ENCODE measurements around the gene CCDC88C.

CCDC88C gene

DNA sequence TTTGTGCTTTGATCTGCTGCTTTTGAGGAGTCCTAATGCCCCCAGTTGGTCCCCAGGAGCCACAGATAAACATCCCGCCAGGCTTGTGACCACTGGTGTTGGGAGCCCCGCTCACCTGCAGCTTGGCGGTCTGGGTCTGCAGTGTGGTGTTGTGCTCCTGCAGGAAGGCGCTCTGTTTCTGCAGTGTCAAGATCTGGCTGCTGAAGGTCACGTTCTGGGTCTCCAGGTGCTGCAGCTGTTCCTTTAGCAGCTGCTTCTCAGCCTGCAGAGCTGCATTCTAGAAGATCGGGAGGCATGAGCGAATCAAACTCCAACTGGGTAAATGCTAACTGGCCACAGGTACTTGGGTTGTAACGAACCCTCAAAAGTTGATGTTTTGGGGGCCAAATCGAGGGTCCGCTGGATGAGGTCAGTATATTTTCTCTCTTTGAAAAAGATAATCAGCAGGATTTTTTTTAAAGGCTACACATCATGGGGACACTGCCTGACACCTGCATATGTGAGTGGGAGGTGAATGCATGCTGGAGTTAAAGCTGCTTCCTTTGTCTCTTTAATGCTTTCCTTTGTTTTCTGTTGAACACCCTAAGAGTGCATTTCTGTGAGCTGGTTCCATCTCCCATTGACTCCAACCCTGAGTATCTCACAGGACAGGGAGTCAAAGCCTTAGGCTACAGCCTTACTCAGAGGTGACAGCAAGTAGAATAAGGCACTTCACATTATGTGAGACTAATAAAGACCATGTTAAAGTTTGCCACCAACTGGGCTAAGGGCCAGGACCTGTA, 111.8 kb downstream of the CCDC88C start:
- no peak for DNase-seq

DNA sequence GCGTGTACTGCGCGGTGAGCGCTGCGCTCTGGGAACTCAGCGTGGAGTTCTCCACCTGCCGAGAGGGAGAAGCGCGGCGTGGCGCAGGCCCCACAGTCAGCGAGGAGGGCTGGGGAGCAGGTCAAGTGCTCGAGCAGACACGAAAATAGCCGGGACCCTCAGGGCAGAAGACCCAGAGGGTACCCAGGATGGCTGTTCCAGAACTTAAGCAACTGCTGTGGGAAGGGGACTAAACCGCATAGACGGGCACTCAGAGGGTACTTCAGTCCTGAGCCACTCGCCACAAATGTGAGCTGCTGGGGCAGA, 113.7 kb downstream of the CCDC88C start:
- DNase-seq: no peak

GRCh38 chr14:91303091-91303923, 114.3 kb downstream of the CCDC88C start:
- DNase-seq: peak; percentile 93

DNA sequence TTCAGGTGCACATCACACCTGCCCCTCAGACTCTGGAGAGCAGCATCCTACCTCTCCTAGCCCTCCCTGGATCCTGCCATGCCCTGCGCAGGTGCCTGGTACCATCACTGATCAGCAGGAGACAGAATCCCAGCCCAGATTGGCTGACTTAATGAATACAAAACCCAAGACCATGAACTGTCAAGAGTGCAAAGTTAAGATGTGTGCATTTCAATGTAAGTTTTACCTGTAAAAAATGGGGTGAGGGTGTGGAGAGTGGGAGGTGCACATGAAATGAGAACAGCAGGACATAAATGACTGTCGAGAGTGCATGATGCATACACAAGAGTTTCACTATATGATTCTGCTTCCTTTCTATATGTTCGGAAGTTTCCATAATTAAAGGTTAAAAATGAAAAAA, 115.2 kb downstream of the CCDC88C start:
- peak; percentile 43 for DNase-seq

DNA sequence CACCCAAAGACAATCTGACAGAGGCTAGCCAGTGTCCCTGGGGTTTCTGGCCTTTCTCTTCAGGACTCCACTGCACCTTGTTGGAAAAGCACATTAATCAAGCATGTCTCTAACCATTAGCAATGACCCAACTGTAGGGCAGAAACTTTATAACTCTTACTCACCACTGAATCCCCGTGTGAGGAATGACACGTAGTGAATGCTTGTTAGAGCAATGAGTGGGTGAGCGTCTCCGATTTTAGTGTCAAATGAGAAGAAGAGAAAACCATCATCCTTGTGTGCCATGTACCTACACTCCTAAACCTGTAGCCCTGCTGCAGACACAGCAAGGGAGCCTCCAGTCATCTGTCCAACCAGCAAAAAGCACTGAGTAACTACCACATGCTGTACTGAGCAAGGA, 116.7 kb downstream of the CCDC88C start:
- DNase-seq: no peak

- DNase-seq: no peak
These were observed 117.2 kb downstream of the CCDC88C start for GRCh38 chr14:91300283-91300895.

GRCh38 chr14:91299121-91300115, 118.2 kb downstream of the CCDC88C start:
- DNase-seq: peak; percentile 70

DNA sequence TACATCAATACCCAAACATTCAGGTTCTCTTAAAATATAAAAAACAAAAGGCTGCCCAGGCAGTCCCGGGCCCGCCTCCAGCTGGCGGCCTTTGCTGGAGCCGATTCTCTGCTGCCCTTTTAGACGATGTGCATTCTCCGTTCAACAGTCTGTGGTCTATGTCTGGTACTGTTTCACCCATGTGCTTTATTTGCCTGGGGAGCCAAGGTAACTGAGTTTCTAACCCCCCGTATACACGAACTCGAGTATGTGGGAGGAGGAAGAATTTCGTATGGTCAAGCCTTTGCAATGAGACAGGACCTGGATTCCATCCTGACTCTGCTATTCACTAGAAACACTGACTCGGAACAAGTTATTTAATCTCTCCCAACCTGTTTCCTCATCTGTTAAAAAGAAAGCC, 119.0 kb downstream of the CCDC88C start:
- DNase-seq: no peak

- no peak for DNase-seq
These were observed 120.4 kb downstream of the CCDC88C start for GRCh38 chr14:91297081-91297711.

- no peak for DNase-seq
These were observed 121.5 kb downstream of the CCDC88C start for GRCh38 chr14:91295851-91296796.

DNA sequence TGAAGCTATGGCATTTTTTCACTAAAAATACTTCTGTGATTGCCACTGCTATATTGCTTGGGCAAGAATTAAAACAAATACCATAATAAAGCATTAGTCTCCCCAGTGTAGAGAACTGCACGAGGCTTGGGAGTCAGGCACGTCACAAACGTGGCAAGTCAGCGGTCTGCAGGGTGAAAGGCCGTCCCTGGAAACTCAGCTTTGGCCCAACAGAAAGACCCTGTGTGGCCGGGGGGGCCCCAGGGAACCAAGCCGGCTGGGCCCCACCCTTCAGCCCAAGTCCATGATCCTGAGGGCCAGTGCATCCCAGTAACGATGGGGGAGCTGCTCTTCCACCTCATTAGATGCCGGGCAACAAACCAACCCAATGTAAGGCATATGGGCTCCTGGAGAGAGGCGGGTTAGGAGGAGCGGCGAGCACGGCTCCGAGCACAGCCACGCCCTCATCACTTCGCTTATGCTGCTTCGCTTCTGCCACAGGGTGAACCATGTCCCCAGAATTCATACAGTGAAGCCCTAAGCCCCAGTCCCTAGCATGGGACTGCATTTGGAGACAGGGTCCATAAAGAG, 122.3 kb downstream of the CCDC88C start:
- DNase-seq: no peak

DNA sequence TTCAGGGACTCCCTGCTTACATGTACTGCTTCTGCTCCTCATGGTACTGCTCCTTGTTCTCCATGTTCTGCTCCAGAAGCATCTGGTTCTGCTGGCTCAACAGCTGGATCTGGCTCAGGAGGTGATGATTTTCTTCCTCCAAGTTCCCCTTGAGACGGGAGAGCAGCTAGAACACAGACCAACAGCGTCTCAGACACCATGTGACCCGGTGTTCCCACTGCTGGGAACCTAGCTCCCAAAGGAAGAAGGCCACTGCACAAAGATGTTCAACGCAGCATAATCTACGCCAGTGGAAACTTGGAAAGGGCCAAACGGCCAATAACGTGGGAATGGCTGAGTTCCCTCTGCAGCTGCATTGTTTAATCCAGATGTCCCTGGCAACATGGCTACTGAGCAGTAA, 123.5 kb downstream of the CCDC88C start:
- DNase-seq: no peak

DNA sequence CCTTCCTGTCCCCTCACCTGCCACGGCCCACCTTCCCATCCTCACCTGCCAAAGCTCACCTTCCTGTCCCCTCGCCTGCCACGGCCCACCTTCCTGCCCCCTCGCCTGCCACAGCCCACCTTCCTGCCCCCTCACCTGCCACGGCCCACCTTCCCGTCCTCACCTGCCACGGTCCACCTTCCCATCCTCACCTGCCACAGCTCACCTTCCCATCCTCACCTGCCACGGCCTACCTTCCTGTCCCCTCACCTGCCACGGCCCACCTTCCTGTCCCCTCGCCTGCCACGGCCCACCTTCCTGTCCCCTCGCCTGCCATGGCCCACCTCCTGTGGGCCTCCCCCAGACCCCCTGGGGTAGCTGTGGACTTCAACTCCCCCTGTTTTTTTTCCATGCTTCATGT, 124.3 kb downstream of the CCDC88C start:
- DNase-seq: no peak

GRCh38 chr14:91292491-91292890, 125.1 kb downstream of the CCDC88C start:
- no peak for DNase-seq

GRCh38 chr14:91291786-91292405, 125.7 kb downstream of the CCDC88C start:
- DNase-seq: no peak

- no peak for DNase-seq
These were observed 126.6 kb downstream of the CCDC88C start for GRCh38 chr14:91290986-91291385.

DNA sequence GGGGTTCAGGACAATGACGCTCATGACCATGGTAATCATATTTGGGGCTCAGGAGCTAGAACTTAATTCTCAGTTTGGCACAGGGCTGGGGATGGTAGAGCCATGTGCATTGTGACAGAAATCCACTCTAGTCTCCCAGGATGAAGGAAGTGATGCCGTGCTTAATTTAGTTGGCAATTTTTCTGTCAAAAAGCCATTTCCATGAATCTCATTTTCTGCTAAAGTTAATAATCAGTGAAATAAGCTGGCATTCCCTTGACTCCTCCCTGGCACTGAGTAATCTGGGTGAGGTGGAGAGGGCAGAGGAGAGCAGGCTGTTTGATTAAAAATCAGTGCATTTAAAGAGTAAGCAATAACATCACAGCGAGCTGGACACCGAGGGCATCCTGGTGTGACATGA, 128.2 kb downstream of the CCDC88C start:
- DNase-seq: no peak

DNA sequence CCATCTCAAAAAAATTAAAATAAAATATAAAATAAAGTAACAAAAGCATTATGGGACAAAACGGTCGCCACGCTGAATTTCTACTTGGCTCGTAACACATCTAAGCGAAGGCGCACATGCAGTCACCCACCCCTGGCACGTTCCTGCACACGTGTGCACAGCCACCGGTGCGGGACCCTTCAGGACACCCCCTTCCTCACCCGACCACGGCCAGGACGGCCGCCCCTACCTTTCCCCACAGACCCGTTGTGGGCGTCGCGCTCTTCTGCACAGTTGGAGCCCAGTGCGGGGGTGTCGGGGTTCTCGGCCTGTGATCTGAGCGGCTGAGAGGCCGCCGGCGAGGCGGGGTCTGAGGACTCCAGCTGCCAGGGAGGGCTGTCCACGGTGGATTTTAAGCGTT, 128.7 kb downstream of the CCDC88C start:
- DNase-seq: no peak

GRCh38 chr14:91286530-91286937, 131.1 kb downstream of the CCDC88C start:
- DNase-seq: peak; percentile 76

Data from stimulated activated CD4-positive, alpha-beta T cell treated with anti-CD3 and anti-CD28 coated beads, Interleukin-1b, Interleukin-23, amount 100 ng/mL, for 48 hours (primary cell).